IPS DF 6.9 (cell line): ENCODE results near the gene RCCD1.
A peak's percentile ranks its signal among the peaks of the same experiment; 100 is the strongest.

Experiments used
- DNase-seq: peaks from one replicate; pipeline ENCODE4 v3.0.0-alpha.2; 2013; ENCODE audit warnings: low read depth, low spot score
- H3K27ac ChIP-seq: one replicate; pipeline ENCODE4 v1.5.1; 2013; ENCODE audit warnings: low read length, control low read depth
- H3K27me3 ChIP-seq: 2 replicates; pipeline ENCODE4 v1.6.1; 2013; ENCODE audit warnings: mild to moderate bottlenecking, low read length; ENCODE audit not compliant: control insufficient read depth, insufficient read depth
- H3K36me3 ChIP-seq: 2 replicates; pipeline ENCODE4 v1.6.1; 2013; ENCODE audit warnings: low read length; ENCODE audit not compliant: control insufficient read depth, insufficient read depth
- H3K4me1 ChIP-seq: 2 replicates; pipeline ENCODE4 v1.6.1; 2013; ENCODE audit warnings: low read length; ENCODE audit not compliant: control insufficient read depth, insufficient read depth
- H3K4me3 ChIP-seq: 2 replicates; pipeline ENCODE4 v1.5.1; 2013; ENCODE audit warnings: mild to moderate bottlenecking, low read length
- H3K9me3 ChIP-seq: 2 replicates; pipeline ENCODE4 v1.6.1; 2013; ENCODE audit warnings: low read length, inconsistent platforms; ENCODE audit not compliant: control insufficient read depth, insufficient read depth
- WGBS: extraction: QIAGEN DNeasy Blood & Tissue Kit; methylation state at CpG from one replicate; pipeline ENCODE4 v1.1.7; 2013; ENCODE audit warnings: mixed read lengths, missing lambda C conversion rate; ENCODE audit not compliant: insufficient read length, insufficient coverage; 5-methylcytosine and 5-hydroxymethylcytosine counted together

RCCD1 gene

DNA sequence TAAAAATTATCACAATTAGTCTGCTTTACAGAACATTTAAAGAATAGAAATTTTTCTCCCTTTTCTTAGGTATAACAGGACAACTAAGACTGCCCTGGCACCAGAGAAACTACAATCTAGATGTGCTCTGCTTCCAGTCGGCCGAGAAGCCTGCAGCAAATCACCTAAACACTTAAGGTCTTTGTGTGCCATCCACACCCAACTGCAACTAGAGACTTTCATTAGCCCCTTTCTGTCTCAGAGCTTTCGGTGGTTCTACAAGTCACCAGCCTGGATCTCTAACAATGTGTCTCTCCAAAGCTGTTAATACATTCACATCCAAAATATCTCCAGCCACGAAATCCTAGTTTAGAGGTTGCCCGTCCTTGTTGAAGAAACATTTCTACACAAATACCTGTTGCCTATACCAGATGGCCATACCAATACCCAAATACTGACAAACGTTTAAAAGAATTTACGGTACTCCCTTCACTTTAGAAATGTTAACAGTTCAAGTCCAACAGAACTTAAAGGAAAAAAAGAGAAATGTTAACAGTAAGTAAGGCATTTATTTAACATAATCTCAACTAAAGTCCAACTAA is 33.0 kb downstream of the RCCD1 start:
- DNase-seq: no peak
- H3K27me3 ChIP-seq: no peaks in the 10 kb centered on the region
- H3K4me1 ChIP-seq: no peaks in the 10 kb centered on the region
- H3K27ac ChIP-seq: no peak overlapping the region
- no peak overlapping the region for H3K4me3 ChIP-seq
- WGBS: no CpG with 5 or more reads among the region's 7 CpGs
- no peaks in the 10 kb centered on the region for H3K9me3 ChIP-seq
- H3K36me3 ChIP-seq: peaks cover 9% of the 10 kb centered on the region; the same call in 1 of the 2 replicates

DNA sequence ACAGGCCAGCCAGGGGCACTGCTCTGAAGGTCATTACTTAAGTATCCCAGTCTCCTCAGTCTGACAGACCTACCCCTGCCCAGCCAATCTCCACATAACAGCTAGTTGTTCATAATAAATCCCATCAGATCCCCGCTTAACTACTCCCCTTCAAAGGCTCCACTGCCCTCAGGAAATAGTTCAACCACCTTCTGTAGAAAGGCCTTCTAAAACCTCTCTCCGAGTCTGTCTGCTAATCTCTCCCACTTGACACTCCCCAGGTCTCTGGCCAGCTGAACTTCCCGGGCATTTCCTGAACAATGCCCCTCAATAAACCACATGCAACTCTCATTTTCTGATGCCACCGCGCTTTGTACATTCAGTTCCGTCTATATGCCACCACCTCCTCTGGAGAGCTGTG is 33.6 kb downstream of the RCCD1 start:
- no peak for DNase-seq
- H3K27me3 ChIP-seq: no peaks in the 10 kb centered on the region
- no peaks in the 10 kb centered on the region for H3K4me1 ChIP-seq
- H3K36me3 ChIP-seq: peaks cover 5% of the 10 kb centered on the region; the same call in 1 of the 2 replicates
- no CpG with 5 or more reads among the region's 6 CpGs for WGBS
- no peak overlapping the region for H3K27ac ChIP-seq
- H3K9me3 ChIP-seq: no peaks in the 10 kb centered on the region
- no peak overlapping the region for H3K4me3 ChIP-seq

DNA sequence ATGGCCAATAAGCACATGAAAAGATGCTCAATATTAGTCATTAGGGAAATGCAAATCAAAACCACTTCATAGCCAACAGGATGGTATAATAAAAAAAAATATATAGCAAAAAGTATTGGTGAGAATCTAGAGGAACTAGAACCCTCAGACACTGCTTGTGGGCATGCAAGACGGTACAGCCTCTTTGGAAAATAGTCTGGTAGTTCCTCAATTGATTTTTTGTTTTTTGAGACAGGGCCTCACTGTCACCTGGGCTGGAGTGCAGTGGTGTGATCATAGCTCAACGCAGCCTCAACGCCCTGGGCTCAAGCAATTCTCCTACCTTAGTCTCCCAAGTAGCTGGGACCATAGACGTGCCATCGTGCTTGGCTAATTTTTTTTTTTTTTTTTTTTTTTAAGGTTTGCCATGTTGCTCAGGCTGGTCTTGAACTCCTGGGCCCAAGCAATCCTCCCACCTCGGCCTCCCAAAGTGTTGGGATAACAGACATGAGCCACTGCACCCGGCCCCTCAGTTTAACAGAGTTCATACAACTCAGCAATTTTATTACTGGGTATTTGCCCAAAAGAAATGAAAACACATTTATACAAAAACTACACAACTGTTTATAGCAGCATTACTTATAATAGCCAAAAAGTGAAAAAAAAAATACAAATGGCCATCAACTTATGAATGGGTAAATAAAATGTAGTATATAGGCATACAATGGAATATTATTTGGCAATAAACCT is 34.5 kb downstream of the RCCD1 start:
- Histone ChIP-seq H3K27me3 (no peaks in the 10 kb centered on the region), H3K36me3 (no peaks in the 10 kb centered on the region; the same call in 1 of the 2 replicates), H3K4me1 (no peaks in the 10 kb centered on the region), H3K9me3 (no peaks in the 10 kb centered on the region), H3K4me3 (no peak overlapping the region), H3K27ac (no peak overlapping the region)
- DNase-seq: no peak
- no CpG with 5 or more reads among the region's 7 CpGs for WGBS

DNA sequence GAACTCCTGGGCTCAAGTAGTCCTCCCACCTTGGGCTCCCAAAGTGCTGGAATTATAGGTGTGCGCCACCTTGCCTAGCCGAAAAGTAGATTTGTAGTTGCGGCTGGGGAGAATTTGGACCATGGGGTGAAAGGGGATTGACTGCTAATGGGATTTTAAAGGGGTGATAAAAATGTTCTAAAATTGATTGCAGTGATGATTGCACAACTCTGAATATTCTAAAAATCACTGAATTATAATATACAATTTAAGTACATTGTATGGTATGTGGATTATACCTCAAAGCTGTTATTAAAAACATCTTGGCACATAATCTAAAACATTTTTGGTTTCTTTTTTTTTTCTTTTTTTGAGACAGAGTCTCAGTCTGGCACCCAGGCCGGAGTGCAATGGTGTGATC is 35.8 kb downstream of the RCCD1 start:
- WGBS: no CpG with 5 or more reads among the region's 4 CpGs
- H3K4me1 ChIP-seq: no peaks in the 10 kb centered on the region
- H3K36me3 ChIP-seq: no peaks in the 10 kb centered on the region
- H3K4me3 ChIP-seq: no peak overlapping the region
- no peaks in the 10 kb centered on the region for H3K27me3 ChIP-seq
- H3K27ac ChIP-seq: no peak overlapping the region
- H3K9me3 ChIP-seq: no peaks in the 10 kb centered on the region
- DNase-seq: no peak

DNA sequence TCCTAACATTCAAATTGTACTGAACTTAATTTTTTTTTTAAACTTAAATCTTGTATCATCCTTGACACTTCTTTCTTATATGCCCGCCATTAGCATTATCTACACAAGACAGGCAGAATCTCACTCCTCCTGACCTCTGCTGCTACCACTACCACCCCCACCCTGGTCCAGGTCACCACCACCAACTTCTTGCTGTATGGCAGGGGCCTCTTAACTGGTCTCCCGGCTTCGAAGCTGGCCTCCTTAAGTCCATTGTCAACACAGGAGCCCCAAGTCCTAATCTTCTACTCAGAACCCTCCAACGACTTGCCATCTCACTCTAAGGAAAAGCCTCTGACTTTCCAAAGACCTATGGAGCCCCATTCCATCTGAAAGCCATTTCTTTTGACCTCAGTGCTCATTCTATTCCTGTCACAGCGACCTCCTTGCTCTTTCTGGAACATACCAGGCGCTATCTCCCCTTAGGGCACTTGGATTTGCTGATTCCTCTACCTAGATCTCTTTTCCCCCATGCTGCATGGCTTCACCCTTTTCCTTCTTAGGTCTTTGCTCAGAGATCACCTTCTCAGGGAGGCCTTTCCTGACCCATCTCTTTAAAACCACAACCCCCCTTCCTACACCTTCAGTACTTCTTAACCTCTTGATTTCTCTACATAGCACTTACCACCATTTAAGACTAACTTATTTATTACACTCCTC is 37.1 kb downstream of the RCCD1 start:
- no CpG with 5 or more reads among the region's 6 CpGs for WGBS
- DNase-seq: no peak
- no peaks in the 10 kb centered on the region for H3K9me3 ChIP-seq
- H3K27ac ChIP-seq: no peak overlapping the region
- no peaks in the 10 kb centered on the region for H3K27me3 ChIP-seq
- H3K4me1 ChIP-seq: no peaks in the 10 kb centered on the region
- H3K36me3 ChIP-seq: no peaks in the 10 kb centered on the region
- no peak overlapping the region for H3K4me3 ChIP-seq

DNA sequence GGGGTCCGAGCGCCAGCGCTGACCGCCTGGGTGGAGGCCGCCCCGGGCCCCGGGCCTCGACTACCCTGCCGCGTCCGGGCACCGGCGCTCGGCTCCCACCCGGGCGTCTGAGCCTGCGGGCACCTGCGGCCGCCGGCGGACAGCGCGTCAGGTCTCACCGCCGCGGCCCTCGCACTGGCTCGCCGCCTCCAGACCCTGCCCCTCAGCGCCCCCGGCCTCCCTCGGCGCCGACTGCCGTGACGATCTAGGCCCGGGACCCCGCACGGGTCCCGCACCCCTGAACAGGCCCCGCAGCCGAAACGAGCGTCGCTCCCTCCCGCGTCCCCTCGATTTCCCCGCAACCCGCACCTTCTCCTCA is 39.4 kb downstream of the RCCD1 start:
- no peak overlapping the region for H3K27ac ChIP-seq
- H3K4me1 ChIP-seq: no peaks in the 10 kb centered on the region
- H3K9me3 ChIP-seq: no peaks in the 10 kb centered on the region
- peak overlapping the region; percentile 77 for H3K4me3 ChIP-seq
- peaks cover 6% of the 10 kb centered on the region; the same call in 1 of the 2 replicates for H3K36me3 ChIP-seq
- no CpG with 5 or more reads among the region's 50 CpGs for WGBS
- H3K27me3 ChIP-seq: no peaks in the 10 kb centered on the region
- no peak for DNase-seq

DNA sequence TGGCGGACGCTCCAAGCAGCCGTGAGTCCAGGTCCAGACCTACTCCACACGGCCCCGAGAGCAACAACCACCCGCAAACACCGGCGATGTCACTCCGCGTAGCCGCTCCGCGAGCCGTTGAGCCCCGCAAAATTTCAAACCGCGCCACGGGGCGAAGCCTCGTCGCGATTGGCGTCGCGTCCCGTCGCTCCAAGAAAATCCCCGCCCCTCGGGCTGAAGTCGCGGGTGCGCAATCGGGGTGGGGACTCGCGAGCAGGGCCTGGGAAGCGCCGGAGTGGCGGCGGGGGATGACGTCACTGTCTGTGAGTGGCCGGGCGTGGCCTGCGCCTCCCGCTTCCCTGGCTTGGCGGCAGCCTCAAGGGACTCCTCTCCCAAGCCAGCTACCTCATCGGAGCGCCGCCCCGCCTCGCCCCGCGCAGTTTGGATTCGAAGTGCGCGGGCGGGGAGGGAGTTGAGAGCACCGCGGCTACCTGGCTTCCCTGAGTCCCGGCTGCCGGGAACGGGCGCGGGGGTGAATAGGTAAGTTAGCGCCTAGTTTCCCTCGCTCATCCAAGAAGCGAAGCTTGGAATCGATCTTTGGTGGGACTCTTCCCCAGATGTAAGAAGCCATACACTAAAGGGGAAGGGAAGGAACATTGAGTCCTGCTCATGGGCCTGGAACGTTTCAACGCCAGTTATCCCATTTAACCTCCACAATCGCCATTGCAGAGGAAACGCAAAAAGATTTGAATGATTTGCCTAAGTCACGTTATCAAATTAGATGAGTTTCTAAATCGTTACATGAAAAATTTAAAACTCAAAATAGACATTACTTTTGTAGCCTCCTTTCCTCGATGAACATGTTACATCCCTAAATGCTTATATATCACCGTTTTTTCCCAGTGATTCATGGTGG is 40.0 kb downstream of the RCCD1 start, which contains the start of gene PRC1:
TSS of gene PRC1 (minus strand) at position 119 of the 895 bp plus-strand sequence. CDS start at position 1, 118 bp downstream.
- Histone ChIP-seq H3K4me3 (peak within 1 kb of the TSS; percentile 77), H3K9me3 (no peaks in the 10 kb centered on the region), H3K36me3 (peaks cover 9% of the 10 kb centered on the region; the same call in 1 of the 2 replicates), H3K4me1 (no peaks in the 10 kb centered on the region), H3K27me3 (no peaks in the 10 kb centered on the region), H3K27ac (no peak within 1 kb of the TSS)
- WGBS: no CpG with 5 or more reads among the region's 75 CpGs
- peak; percentile 87 for DNase-seq

DNA sequence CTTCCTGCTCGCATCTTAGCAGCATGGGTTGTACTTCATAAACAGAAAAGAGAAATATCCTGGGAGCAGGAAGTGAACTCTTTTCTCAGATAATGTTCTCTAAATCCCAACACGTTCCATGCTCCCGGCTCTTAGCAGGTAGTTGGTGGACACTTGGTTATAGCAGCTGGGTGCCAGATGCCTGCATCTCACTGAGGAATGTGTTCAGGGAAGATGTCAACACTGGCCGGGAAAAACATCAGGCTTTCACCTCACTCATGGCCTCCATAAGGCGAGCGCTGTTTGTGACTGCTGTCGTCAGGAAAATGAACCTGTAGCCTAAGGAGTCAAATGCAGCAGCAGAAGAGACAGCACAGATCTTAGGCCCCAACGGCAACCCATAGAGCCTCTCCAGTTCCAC is 44.1 kb downstream of the RCCD1 start:
- no peaks in the 10 kb centered on the region for H3K27me3 ChIP-seq
- WGBS: no CpG with 5 or more reads among the region's 8 CpGs
- DNase-seq: no peak
- H3K27ac ChIP-seq: no peak overlapping the region
- H3K4me1 ChIP-seq: no peaks in the 10 kb centered on the region
- H3K36me3 ChIP-seq: peaks cover 20% of the 10 kb centered on the region; the same call in 1 of the 2 replicates
- H3K4me3 ChIP-seq: no peak overlapping the region
- H3K9me3 ChIP-seq: no peaks in the 10 kb centered on the region

DNA sequence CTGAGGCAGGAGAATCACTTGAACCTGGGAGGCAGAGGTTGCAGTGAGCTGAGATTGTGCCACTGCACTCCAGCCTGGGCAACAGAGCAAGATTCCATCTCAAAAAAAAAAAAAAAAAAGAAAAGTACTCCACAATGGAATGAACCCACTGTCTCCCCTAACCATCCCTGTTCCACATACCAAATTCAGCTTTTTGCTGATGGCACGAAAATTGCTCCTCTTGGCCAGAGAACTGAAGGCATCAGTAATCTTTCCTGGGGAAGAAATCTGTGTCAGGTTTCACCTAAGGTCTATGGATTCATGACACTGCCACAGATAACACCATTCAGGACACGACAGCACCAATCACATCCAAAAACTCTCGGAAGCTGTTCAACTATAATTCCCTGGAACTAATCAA is 46.5 kb downstream of the RCCD1 start:
- WGBS: no CpG with 5 or more reads among the region's 3 CpGs
- Histone ChIP-seq H3K9me3 (no peaks in the 10 kb centered on the region), H3K4me1 (no peaks in the 10 kb centered on the region), H3K4me3 (no peak overlapping the region), H3K27ac (no peak overlapping the region), H3K27me3 (no peaks in the 10 kb centered on the region), H3K36me3 (peaks cover 25% of the 10 kb centered on the region)
- no peak for DNase-seq

DNA sequence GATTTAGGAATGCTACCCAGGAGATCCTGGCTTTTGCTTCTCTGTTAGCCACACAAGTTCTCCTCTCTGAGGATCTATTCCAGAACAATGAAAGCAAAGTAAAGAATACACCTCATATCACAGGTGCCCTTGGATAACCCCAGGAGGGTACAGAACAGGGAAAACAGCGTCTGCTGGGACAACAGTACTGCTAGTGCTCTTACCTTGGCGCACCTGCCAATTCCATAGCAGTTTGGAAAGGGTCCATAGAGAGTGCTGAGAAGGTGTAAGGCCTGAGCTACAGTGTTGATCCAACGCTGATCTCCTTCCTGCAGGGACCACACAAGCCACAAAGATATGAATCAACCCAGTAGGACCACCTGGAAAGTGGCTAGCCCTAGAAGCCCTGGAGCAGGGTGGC is 52.6 kb downstream of the RCCD1 start:
- no peak for DNase-seq
- H3K4me3 ChIP-seq: no peak overlapping the region
- H3K27me3 ChIP-seq: no peaks in the 10 kb centered on the region
- no peaks in the 10 kb centered on the region for H3K9me3 ChIP-seq
- H3K36me3 ChIP-seq: peaks cover 10% of the 10 kb centered on the region
- whole genome bisulfite sequencing: no CpG with 5 or more reads among the region's 3 CpGs
- H3K4me1 ChIP-seq: no peaks in the 10 kb centered on the region
- H3K27ac ChIP-seq: no peak overlapping the region
